ENCODE measurements around the gene PRR9.

- TF ChIP-seq POLR2A (IDR thresholded peaks at IDR 0.05) (no peak), CTCF (IDR thresholded peaks at IDR 0.05) (no peak)
These were observed 24.8 kb downstream of the PRR9 start for GRCh38 chr1:153242160-153242559.
